Fibroblast of the aortic adventitia (primary cell): ENCODE measurements around the gene TMEM61. TPM values are rescaled to one million over a fixed set of nuclear protein-coding genes. Genes with fewer than 3 reads are reported as not detected.

ENCODE experiments used
- DNase-seq: peaks from one replicate; pipeline ENCODE4 v3.0.0-alpha.2; 2010; ENCODE audit warnings: low read depth
- H3K4me3 ChIP-seq: 2 replicates; pipeline ENCODE4 v1.5.1; 2011; ENCODE audit warnings: low read depth, mild to moderate bottlenecking, control low read depth, low read length, moderate library complexity
- total RNA-seq: library from RNA; depleted of rRNA; stranded (reverse); fragments of >200 nt; gene quantifications from 2 replicates; pipeline ENCODE4 v1.2.3, GENCODE V29; 2012; ENCODE audit warnings: low replicate concordance
- TF ChIP-seq, protein P1 (sequence below): IDR thresholded peaks from 2 replicates; pipeline ENCODE4 v1.5.1; 2011; ENCODE audit warnings: mild to moderate bottlenecking, low read length, control low read depth, inconsistent platforms; ENCODE audit not compliant: insufficient read depth

TMEM61 gene
- total RNA-seq, 1 donor, result 0.18 TPM

DNA sequence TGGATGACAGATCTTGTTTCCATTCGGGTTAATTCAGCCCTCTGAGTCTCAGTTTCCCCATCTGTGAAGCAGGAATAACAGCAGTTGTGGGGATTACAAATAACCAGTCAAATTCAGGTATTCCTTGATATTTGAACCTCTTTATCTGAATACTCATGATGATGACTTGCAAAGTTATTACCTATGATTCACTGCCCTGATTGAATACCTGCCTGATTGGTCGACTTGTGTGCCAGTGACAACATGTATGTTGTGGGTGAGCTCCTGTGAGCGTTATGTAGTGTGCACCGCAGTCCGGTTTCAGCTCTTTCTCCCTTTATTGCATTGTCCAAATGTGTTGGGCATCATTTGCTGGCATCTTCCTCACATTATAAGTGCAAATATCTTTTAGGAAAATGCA is 9.5 kb upstream of the TMEM61 start:
- no peak for DNase-seq
- TF ChIP-seq, protein P1, sequence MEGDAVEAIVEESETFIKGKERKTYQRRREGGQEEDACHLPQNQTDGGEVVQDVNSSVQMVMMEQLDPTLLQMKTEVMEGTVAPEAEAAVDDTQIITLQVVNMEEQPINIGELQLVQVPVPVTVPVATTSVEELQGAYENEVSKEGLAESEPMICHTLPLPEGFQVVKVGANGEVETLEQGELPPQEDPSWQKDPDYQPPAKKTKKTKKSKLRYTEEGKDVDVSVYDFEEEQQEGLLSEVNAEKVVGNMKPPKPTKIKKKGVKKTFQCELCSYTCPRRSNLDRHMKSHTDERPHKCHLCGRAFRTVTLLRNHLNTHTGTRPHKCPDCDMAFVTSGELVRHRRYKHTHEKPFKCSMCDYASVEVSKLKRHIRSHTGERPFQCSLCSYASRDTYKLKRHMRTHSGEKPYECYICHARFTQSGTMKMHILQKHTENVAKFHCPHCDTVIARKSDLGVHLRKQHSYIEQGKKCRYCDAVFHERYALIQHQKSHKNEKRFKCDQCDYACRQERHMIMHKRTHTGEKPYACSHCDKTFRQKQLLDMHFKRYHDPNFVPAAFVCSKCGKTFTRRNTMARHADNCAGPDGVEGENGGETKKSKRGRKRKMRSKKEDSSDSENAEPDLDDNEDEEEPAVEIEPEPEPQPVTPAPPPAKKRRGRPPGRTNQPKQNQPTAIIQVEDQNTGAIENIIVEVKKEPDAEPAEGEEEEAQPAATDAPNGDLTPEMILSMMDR, result no peak
- no peak overlapping the region for H3K4me3 ChIP-seq

DNA sequence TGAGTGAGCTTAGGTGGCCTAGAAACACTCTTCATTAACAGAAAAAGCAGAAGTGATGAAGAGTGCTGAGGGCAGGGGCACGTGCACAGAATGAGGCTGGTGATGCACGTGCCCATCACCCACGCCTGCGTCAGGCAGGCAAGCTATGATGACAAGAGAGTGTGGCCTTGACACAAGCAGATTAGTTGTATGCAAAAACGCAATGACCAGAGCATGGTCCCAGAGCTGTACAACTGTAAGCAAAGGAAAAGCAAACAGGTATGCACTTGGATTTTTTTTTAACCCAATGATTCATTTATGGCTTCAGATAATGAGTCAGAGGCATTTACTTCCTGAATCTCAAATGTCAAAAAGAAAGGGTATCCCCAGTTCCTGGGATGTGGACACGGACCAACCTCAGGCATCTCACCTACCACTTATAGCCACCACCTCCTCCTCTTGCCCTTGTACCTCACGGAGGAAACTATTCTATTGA is 9.1 kb upstream of the TMEM61 start:
- no peak for DNase-seq

DNA sequence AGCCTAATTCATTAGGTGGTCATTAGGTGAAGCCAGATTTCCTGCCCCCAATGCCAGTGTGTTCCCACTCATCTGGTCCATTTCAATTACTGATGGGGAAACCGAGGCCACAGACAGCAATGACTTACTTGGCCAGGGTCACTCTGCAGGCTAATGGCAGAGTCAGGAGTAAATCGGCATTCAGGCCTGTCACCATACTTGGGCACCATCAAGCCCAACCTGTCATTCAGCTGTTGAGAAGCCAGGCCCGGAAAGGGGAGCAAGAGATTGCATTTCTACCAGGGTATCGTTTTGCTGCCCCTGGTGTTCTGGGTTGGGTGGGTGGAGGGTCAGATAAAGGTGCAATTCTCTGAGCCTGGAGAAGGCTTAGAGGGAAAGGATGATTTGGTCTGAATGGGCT is 8.0 kb upstream of the TMEM61 start:
- DNase-seq, result no peak
- TF ChIP-seq, protein P1, result no peak
- H3K4me3 ChIP-seq, result no peak overlapping the region

More for the DNA sequence above, 9.1 kb upstream of the TMEM61 start:
- TF ChIP-seq, protein P1, result no peak
- H3K4me3 ChIP-seq, result no peak overlapping the region

DNA sequence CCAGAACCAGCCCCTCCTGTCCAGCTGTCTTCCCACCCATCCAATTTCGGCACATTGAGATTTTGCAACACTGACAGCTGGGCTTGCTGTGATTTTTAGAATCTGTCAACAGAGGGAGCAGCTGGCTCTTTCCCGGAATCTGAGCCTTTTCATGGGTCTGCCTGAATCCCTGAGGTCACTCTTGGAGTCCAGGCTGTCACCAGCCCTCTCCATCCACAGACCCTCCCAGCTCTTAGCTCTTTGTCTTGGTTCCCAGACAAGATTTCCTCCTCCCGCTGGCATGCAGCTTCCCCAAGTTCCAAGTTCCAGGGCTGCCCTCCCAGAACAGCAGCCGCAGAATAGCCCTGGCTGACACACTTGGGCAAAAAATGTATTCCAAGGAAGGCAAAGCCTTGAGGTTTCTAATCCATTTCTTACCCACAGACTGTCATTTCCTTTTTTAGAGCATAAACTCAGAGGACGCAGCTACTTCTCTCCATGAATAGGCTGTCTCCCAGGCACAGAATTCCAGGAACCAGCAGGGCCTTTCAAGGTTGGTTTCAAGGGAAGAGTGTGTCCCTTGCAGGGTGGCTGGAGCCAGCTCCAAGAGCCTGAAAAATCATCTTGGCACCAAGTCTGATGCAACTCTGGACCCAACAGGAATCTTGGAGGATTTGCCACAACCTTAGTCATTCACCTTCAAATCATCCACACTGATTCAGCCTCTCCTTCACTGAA is 7.1 kb upstream of the TMEM61 start:
- peak; percentile 59 for DNase-seq
- TF ChIP-seq, protein P1, result peak; percentile 58
- H3K4me3 ChIP-seq, result no peak overlapping the region

DNA sequence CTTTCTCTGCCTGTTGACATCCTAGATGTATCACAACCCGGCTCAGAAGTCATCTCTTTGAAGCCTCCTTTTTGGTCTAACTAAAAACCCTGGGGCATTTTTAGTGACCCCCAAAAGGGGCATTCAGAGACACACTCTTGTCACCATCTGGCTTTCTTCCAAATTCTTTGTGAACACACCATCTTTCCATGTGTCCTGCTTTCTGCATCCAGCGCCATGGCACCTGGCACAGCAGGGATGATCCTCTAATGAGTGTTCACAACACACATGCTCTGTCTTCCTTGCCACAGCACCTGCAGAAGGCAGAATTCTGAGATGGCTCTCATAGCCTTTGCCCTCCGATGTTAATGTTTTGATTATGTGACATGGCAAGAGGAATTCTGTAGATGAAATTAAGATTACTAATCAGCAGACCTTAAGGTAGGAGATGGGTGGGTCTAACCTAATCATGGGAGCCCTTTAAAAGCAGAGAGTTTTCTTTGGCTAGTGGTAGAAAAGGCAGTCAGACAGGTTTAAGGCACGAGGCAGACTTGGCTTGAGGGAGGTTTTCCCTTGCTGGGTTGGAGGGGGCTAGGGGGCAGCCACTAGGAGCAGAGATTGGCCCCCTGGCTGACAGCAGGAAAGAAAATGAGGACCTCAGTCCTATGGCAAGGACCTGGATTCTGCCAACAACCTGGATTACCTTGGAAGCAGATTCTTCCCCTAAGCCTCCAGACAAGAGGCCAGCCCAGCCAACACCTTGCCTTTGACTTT is 4.9 kb upstream of the TMEM61 start:
- no peak for DNase-seq
- TF ChIP-seq, protein P1, result no peak

DNA sequence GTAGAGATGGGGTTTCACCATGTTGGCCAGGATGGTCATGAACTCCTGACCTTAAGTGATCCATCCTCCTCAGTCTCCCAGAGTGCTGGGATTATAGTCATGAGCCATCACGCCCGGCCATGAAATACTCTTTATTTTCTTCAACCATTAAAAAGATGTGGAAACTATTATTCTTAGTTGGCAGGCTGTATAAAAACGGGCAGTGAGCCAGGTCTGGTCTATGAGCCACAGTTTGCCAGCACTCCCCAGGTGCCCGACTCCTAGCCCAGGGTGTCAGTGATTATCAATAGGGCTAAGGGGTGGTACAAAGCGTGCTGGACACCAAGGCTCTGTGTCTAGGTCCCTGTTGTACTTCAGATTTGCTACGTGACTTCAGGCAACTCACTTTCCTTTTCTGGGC is 3.7 kb upstream of the TMEM61 start:
- DNase-seq, result no peak
- TF ChIP-seq, protein P1, result no peak
- no peak overlapping the region for H3K4me3 ChIP-seq

More for the DNA sequence above, 4.9 kb upstream of the TMEM61 start:
- no peak overlapping the region for H3K4me3 ChIP-seq
